CD4-positive, alpha-beta T cell treated with Interleukin-15 for 1 hour (primary cell): ENCODE results near the gene COL9A3.

ENCODE experiments used
- DNase-seq: peaks from one replicate; pipeline ENCODE4 v3.0.0-alpha.2; 2020

Gene COL9A3

DNA sequence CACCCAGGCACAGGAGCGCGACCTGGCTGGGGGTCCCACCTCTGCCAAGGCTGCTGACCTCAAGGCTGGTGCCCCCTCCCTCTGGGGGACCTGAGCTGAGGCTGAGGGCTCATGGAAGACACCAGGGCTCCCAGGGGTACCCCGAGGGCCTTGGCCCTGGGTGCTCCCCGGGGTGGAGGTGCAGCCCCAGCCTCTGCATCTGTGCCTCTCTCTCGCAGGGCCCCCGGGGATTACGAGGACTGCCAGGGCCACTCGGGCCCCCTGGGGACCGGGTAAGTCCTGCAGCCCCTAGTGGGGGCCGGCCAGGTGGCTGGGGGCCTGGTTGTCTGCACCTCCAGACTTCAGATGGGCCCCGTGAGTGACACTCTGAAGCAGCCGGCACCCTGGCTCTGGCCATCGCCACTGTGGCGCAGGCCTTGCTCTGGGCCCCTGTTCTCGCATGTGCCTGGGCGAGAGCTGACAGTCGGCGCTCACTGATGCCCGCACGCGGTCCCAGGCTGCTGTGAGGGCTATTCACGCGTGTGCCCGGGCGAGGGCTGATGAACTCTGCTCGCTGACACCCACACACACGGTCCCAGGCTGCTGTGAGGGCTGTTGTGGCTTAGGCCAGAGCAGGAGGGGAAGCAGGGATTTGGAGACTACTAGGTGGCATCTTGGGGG lies 9.3 kb downstream of the COL9A3 start:
- DNase-seq = no peak

DNA sequence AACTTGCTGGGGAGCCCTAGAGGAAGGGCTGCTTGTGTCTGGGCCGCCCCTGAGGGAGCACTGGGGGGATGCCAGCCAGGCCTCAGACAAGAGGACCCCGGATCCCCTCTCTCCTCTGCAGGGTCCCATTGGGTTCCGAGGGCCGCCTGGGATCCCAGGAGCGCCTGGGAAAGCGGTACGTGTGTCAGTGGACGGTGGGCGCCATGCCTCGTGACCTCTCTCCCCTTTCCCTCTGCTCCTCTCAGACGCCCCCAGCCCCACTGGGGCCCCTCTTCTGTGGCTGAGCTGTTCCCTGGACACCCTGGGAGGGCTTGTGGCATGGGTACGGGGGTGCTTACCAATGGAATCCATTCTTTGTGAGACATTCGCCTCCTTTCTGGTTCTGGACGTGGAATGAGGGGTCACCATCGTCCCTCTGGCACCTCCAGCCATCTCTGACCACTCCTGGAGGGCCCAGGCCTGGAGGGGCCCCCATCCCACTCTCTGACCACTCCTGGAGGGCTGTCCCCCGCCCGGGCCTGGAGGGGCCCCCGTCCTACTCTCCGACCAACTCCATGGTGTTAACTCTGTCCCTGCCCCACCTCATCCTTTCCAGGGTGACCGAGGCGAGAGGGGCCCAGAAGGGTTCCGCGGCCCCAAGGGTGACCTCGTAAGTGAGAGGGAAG lies 9.9 kb downstream of the COL9A3 start:
- DNase-seq = no peak

- no peak for DNase-seq
These were observed 10.6 kb downstream of the COL9A3 start for GRCh38 chr20:62827311-62828038.

GRCh38 chr20:62828051-62828450 lies 11.2 kb downstream of the COL9A3 start:
- no peak for DNase-seq

- DNase-seq = no peak
These were observed 11.8 kb downstream of the COL9A3 start for GRCh38 chr20:62828511-62829230.

- no peak for DNase-seq
These were observed 12.7 kb downstream of the COL9A3 start for GRCh38 chr20:62829231-62830230.

DNA sequence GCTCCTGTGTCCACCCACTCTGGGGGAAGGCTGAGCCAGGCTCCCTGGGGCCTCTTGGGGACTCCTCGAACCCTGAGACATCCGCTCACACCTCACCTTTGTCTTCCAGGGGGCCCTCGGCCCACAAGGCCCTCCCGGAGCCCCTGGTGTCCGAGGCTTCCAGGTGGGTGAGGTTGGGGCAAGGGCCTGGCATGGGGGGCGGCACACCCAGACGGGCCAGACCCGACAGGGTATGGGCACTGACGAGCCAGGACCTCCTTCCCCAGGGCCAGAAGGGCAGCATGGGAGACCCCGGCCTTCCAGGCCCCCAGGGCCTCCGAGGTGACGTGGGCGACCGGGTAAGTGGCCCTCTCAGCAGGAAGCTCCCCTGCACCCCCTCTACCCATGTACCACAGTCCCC lies 13.4 kb downstream of the COL9A3 start:
- no peak for DNase-seq

- no peak for DNase-seq
These were observed 14.0 kb downstream of the COL9A3 start for GRCh38 chr20:62830821-62831220.

DNA sequence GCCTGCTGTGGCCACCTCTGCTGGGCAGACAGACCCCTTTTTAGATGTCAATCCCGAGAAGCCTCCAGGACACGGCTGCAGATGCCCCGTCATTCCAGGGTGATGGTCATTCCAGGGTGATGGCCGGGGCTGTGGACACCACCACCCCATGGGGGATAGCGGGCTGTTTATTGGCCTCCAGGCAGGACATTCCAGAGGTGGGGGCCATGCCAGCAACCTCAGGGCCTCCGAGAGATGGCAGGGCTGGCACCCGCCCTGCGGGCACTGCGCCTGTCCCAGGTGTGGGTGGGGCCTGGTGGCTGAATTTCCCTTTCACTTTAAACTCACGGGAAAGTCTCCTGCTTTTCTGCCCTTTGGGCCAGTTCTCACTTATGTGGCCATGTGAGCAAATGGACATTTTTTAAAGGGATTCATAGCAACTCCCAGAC lies 14.5 kb downstream of the COL9A3 start:
- DNase-seq = no peak

- no peak for DNase-seq
These were observed 15.0 kb downstream of the COL9A3 start for GRCh38 chr20:62831854-62832211.

- DNase-seq = peak; percentile 83
These were observed 15.5 kb downstream of the COL9A3 start for GRCh38 chr20:62832212-62832922.

- DNase-seq = no peak
These were observed 16.1 kb downstream of the COL9A3 start for GRCh38 chr20:62832951-62833391.

DNA sequence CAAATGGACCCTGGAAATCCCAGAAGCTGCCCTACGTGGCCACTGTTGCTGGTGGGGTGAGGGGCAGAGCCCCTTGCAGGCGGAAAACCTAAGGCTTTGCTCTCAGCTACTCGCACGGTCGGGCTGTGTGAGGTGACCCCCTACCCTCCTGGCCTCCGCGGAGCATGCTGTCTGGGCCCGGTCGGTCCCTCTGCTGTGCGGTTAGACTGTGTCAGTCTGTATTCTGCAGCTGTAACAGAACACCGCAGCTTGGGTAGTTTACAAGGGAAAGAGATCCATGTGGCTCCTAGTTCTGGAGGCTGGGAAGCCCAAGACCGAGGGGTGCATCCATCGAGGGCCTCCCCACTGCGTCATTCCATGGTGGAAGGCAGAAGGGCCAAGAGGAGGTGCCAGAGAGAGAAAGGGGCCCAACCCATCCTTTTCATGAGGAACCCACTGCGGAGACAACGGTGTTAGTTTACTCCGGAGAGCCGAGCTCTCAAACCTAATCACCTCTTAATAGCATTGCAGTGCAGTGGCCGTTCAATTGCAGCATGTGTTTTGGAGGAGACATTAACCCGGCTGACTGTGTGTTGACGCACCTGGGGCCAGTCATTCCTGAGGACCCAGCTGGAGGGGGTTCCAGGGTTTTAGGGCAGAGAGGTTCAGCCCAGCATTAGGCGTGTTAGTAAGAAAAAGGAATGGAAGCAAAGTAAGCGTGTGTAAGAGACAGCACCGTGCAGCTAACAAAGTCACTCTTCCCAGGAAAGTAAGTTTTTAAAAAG lies 18.3 kb downstream of the COL9A3 start:
- no peak for DNase-seq

DNA sequence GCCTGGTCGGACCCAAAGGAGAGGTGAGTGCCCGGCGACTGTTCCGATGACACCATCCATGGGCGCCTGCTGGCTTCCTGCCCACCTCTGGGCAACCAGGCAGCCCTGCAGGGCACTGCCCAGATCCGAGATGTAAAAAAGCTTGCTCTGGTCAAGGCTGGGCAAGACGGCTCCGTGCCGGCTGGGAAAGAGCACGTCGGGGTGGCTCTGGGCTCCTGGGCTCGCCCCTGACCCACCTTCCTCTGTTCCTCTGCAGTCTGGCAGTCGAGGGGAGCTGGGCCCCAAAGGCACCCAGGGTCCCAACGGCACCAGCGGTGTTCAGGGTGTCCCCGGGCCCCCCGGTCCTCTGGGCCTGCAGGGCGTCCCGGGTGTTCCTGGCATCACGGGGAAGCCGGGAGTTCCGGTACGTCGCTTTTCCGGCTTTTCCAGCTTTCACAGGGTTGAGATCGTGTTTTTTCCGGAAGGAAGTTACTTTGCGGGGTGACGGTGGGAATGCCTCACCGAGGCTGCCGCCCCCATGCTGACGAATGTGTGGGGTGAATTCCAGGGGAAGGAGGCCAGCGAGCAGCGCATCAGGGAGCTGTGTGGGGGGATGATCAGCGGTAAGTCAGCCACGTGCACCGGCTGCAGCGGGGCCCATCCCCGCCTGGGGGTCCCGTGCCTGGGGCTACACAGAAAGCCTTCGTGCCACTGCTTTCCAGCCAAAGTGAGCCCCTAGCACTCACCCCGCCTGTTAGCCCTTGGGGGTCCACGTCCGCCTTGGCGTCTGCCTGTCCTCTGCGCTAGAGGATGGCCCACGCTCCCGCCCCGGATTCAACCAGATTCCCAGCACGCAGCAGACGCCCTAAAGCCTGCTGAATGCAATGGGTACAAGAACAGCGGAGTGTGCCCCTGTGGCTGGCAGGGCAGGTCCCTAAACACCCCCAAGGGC lies 19.3 kb downstream of the COL9A3 start:
- DNase-seq = no peak

DNA sequence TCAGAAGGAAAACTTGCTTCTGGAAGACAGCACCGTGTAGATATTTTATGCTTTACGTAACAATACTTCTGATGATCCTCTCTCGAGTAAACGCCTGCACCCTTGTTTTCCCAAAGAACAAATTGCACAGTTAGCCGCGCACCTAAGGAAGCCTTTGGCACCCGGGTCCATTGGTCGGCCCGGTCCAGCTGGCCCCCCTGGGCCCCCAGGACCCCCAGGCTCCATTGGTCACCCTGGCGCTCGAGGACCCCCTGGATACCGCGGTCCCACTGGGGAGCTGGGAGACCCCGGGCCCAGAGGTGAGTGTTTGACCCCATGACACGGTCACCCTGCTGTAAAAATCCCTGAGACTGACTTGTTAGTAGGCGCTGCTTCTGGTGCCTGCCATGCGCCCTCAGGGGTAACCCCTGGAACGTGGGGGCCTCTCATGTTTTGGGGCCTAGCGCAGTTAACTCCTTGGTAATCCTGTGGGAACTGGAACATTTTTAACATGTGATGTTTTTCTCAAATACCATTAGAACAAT lies 20.2 kb downstream of the COL9A3 start:
- no peak for DNase-seq

- DNase-seq = no peak
These were observed 20.9 kb downstream of the COL9A3 start for GRCh38 chr20:62837790-62838127.

- peak; percentile 45 for DNase-seq
These were observed 21.5 kb downstream of the COL9A3 start for GRCh38 chr20:62838128-62838891.

- DNase-seq = no peak
These were observed 22.4 kb downstream of the COL9A3 start for GRCh38 chr20:62839261-62839660.

- DNase-seq = no peak
These were observed 23.0 kb downstream of the COL9A3 start for GRCh38 chr20:62839816-62840215.
